ENCODE measurements around the gene PGGHG.
"Not testable (repeated sequence)": the region's sequence is repeated elsewhere in the genome, so short reads cannot be mapped to it uniquely, and the experiment has no call there.

Gene PGGHG

GRCh38 chr11:299081-299891 is 10.4 kb downstream of the PGGHG start, which contains the start of gene IFITM5:
Gene IFITM5 (minus strand): TSS chr11:299526. CDS start chr11:299490, 36 bp downstream.
- DNase-seq, result no peak

GRCh38 chr11:299951-300735 is 11.2 kb downstream of the PGGHG start:
- DNase-seq, result no peak

GRCh38 chr11:303363-303762 is 14.4 kb downstream of the PGGHG start:
- DNase-seq, result no peak

- no peak for DNase-seq
Observed at GRCh38 chr11:304061-304506, 15.2 kb downstream of the PGGHG start.

GRCh38 chr11:304915-305843 is 16.3 kb downstream of the PGGHG start:
- no peak for DNase-seq

GRCh38 chr11:305844-306211 is 16.9 kb downstream of the PGGHG start:
- DNase-seq, result no peak

GRCh38 chr11:306645-307371 is 17.9 kb downstream of the PGGHG start:
- DNase-seq, result no peak

GRCh38 chr11:307766-308708 is 19.1 kb downstream of the PGGHG start, which contains the start of gene IFITM2:
Gene IFITM2 (plus strand): TSS chr11:307816. CDS start chr11:308193, 377 bp downstream.
- DNase-seq, result not testable (repeated sequence)

GRCh38 chr11:308740-309665 is 20.1 kb downstream of the PGGHG start:
- not testable (repeated sequence) for DNase-seq

GRCh38 chr11:309979-310572 is 21.1 kb downstream of the PGGHG start:
- not testable (repeated sequence) for DNase-seq

GRCh38 chr11:311013-311748 is 22.3 kb downstream of the PGGHG start:
- not testable (repeated sequence) for DNase-seq

GRCh38 chr11:312092-312816 is 23.3 kb downstream of the PGGHG start:
- no peak for DNase-seq

GRCh38 chr11:313304-313786 is 24.4 kb downstream of the PGGHG start:
- DNase-seq, result no peak

GRCh38 chr11:313787-314553 is 25.0 kb downstream of the PGGHG start, which contains the start of gene IFITM1:
Gene IFITM1 (plus strand): TSS chr11:314040. CDS start chr11:314171, 131 bp downstream.
- no peak for DNase-seq

GRCh38 chr11:314554-314875 is 25.6 kb downstream of the PGGHG start:
- not testable (repeated sequence) for DNase-seq

- no peak for DNase-seq
Observed at GRCh38 chr11:315051-315481, 26.1 kb downstream of the PGGHG start.
